Endothelial cell of umbilical vein (primary cell): ENCODE results near the gene FIS1. TPM values are rescaled to one million over a fixed set of nuclear protein-coding genes. Genes with fewer than 3 reads are reported as not detected.
A peak's percentile ranks its signal among the peaks of the same experiment; 100 is the strongest.

Experiments
- BruUV-seq: library from RNA; stranded (reverse); fragments of 400-500 nt; replicated peaks from 2 replicates; lab custom pipeline; 2021; lab: Mats Ljungman, UMichigan
- CTCF ChIA-PET: fragments of 300-600, 350-600 bp; sonication (Branson Sonifier 250); formaldehyde crosslinking; loops from one replicate; lab custom pipeline; 2021; ENCODE audit warnings: antibody characterized with exemption, inconsistent platforms; lab: Charles Lee
- POLR2A ChIA-PET: fragments of 300-600, 350-600 bp; sonication (Branson Sonifier 250); formaldehyde crosslinking; loops from one replicate; lab custom pipeline; 2021; ENCODE audit warnings: antibody characterized with exemption, inconsistent platforms; lab: Charles Lee
- DNase-seq: peaks from one replicate; pipeline ENCODE4 v3.0.0-alpha.2; 2011; ENCODE audit warnings: low read depth, low spot score
- FAIRE-seq: peaks from 2 replicates; lab custom pipeline; 2011; peaks lifted over from hg19 to GRCh38; lab: Jason Lieb, UNC
- H2AFZ ChIP-seq: 2 replicates; pipeline ENCODE4 v1.6.0; 2012; ENCODE audit warnings: low read depth, low read length, control low read depth, inconsistent platforms
- H3K27ac ChIP-seq: 2 replicates; pipeline ENCODE4 v1.5.1; 2011; ENCODE audit warnings: low read depth, mild to moderate bottlenecking, control low read depth, low read length, moderate library complexity; ENCODE audit not compliant: insufficient read depth
- H3K27me3 ChIP-seq, 2 experiments: 2 replicates each; pipeline versions ENCODE4 v1.6.0 to v1.6.1; 2011; ENCODE audit warnings: low read length in 2 of 2, mixed read lengths in 1 of 2; ENCODE audit not compliant: control insufficient read depth in 2 of 2, insufficient read depth in 2 of 2
- H3K36me3 ChIP-seq, 2 experiments: 2 replicates in 1 of 2; 3 replicates in 1 of 2; pipeline ENCODE4 v1.5.1; 2011; ENCODE audit warnings: low read length in 2 of 2, mild to moderate bottlenecking in 1 of 2, moderate library complexity in 1 of 2; ENCODE audit not compliant: control insufficient read depth in 2 of 2, insufficient read depth in 2 of 2; ENCODE audit errors: extremely low read depth in 1 of 2
- H3K4me1 ChIP-seq: 3 replicates; pipeline ENCODE4 v1.5.1; 2011; ENCODE audit warnings: mild to moderate bottlenecking, low read length; ENCODE audit not compliant: control insufficient read depth, insufficient read depth; ENCODE audit errors: extremely low read depth
- H3K4me2 ChIP-seq: 2 replicates; pipeline ENCODE4 v1.6.1; 2011; ENCODE audit warnings: low read length, control low read depth, mixed read lengths; ENCODE audit not compliant: insufficient read depth
- H3K4me3 ChIP-seq, 3 experiments: fragments of 200-600 bp in 1 of 3; sonication (generic), shearing (Covaris generic) in 1 of 3; replicated peaks in 1 of 3; 2 replicates each; pipeline ENCODE4 v1.5.1; 2011 to 2016; ENCODE audit warnings: control low read depth in 3 of 3, low read length in 3 of 3, mild to moderate bottlenecking in 2 of 3, inconsistent platforms in 1 of 3, low read depth in 1 of 3, moderate library complexity in 1 of 3; ENCODE audit not compliant: insufficient read depth in 1 of 3
- H3K79me2 ChIP-seq: 2 replicates; pipeline ENCODE4 v1.6.0; 2012; ENCODE audit warnings: low read length, inconsistent platforms; ENCODE audit not compliant: control insufficient read depth, insufficient read depth
- H3K9ac ChIP-seq: replicated peaks from 2 replicates; pipeline ENCODE3; 2011; ENCODE audit warnings: low read length, control low read depth; ENCODE audit not compliant: insufficient read depth; ENCODE audit errors: extremely low read depth
- H3K9me1 ChIP-seq: replicated peaks from 3 replicates; pipeline ENCODE4 v1.6.0; 2011; ENCODE audit warnings: mild to moderate bottlenecking, low read length; ENCODE audit not compliant: control insufficient read depth, insufficient read depth; ENCODE audit errors: extremely low read depth
- H3K9me3 ChIP-seq: replicated peaks from 2 replicates; pipeline ENCODE4 v1.5.1; 2012; ENCODE audit warnings: low read length, inconsistent platforms; ENCODE audit not compliant: control insufficient read depth, insufficient read depth
- H4K20me1 ChIP-seq: replicated peaks from 2 replicates; pipeline ENCODE3; 2011; ENCODE audit warnings: mild to moderate bottlenecking, low read length; ENCODE audit not compliant: control insufficient read depth, insufficient read depth; ENCODE audit errors: extremely low read depth
- CTCF ChIP-seq, 2 donors: IDR thresholded peaks; 1 replicate in 1 of 2; 2 replicates in 1 of 2; pipeline ENCODE4 v1.5.1; 2011; ENCODE audit warnings: low read length in 2 of 2, mild to moderate bottlenecking in 2 of 2, moderate library complexity in 2 of 2, control low read depth in 1 of 2, inconsistent platforms in 1 of 2, low read depth in 1 of 2; ENCODE audit not compliant: insufficient read depth in 1 of 2; ENCODE audit errors: extremely low read depth in 1 of 2
- EZH2 ChIP-seq: IDR thresholded peaks from 2 replicates; pipeline ENCODE4 v1.6.1; 2012; ENCODE audit warnings: borderline replicate concordance, low read depth, mild to moderate bottlenecking, moderate library complexity, low read length, inconsistent platforms; ENCODE audit not compliant: severe bottlenecking
- FOS ChIP-seq: IDR thresholded peaks from 2 replicates; pipeline ENCODE4 v1.6.1; 2011; ENCODE audit warnings: mild to moderate bottlenecking, low read length, moderate library complexity, borderline replicate concordance; ENCODE audit not compliant: insufficient read depth
- GATA2 ChIP-seq: IDR thresholded peaks from 2 replicates; pipeline ENCODE4 v1.7.0; 2011; ENCODE audit warnings: low read depth, mild to moderate bottlenecking, moderate library complexity, mixed read lengths, low read length; ENCODE audit not compliant: insufficient read length, insufficient read depth
- JUN ChIP-seq: IDR thresholded peaks from 2 replicates; pipeline ENCODE4 v1.6.1; 2011; ENCODE audit warnings: borderline replicate concordance, low read depth; ENCODE audit not compliant: insufficient read length, insufficient read depth
- MAX ChIP-seq: IDR thresholded peaks from 2 replicates; pipeline ENCODE4 v1.6.1; 2011; ENCODE audit not compliant: insufficient read depth, insufficient read length
- MYC ChIP-seq: IDR thresholded peaks from one replicate; pipeline ENCODE4 v1.6.1; 2011; ENCODE audit warnings: mild to moderate bottlenecking, low read depth, low read length
- POLR2A ChIP-seq: IDR thresholded peaks from 2 replicates; pipeline ENCODE4 v1.6.1; 2012; ENCODE audit warnings: low read depth, mild to moderate bottlenecking, control low read depth, low read length
- POLR2AphosphoS5 ChIP-seq: IDR thresholded peaks from 2 replicates; pipeline ENCODE4 v1.6.1; 2012; ENCODE audit warnings: low read depth, mild to moderate bottlenecking, control low read depth, low read length, moderate library complexity; ENCODE audit not compliant: insufficient read depth
- dilution Hi-C: fragments of 300-500 bp; cut with MboI; formaldehyde crosslinking; loops from one replicate; pipeline ENCODE4 v1.15.0; 2019; ENCODE audit warnings: low sequenced_read_pairs; ENCODE audit not compliant: extremely low pct_ligation_motif_present
- intact Hi-C: fragments of 100-400 bp; cut with micrococcal nuclease; formaldehyde crosslinking; loops from one replicate; pipeline ENCODE4 v1.10.0; 2022
- polyA plus RNA-seq, 4 experiments: library from polyadenylated mRNA; depleted of rRNA in 3 of 4; stranded (reverse) in 3 of 4; unstranded in 1 of 4; fragments of >200 nt; gene quantifications; 2 replicates each; pipeline versions ENCODE4 v1.2.1 to v1.2.3, GENCODE V29; 2011 to 2012; ENCODE audit warnings: missing spikeins in 1 of 4
- total RNA-seq: library from RNA; stranded (reverse); gene quantifications from 2 replicates; pipeline ENCODE4 v1.2.3, GENCODE V29; 2021

The FIS1 gene
- total and polyA plus RNA-seq, 2 donors (not counting 3 experiments of a cell fraction or from before 2014, with no cell fraction given) = 132 to 330 TPM

- DNase-seq (peak; percentile 51), FAIRE-seq (peak; percentile 68)
- peak within 1 kb of the TSS; percentile 6 for H3K9ac ChIP-seq
- TF ChIP-seq EZH2 = no peak
- no peak for TF ChIP-seq MAX
- no peak for TF ChIP-seq GATA2
- TF ChIP-seq POLR2AphosphoS5 = no peak
- no peak for TF ChIP-seq JUN
- TF ChIP-seq FOS = no peak
- TF ChIP-seq MYC = no peak
- TF ChIP-seq POLR2A = no peak
- no peak for TF ChIP-seq CTCF (IDR thresholded peaks at IDR 0.05; ENCODE audit: extremely low read depth in 1 of 2, insufficient read depth in 1 of 2, low read depth in 1 of 2, low read length in 2 of 2)
- no TSS peak for BruUV-seq
- ChIA-PET CTCF (interaction anchor here (1.1 to 3.5 kb wide), 8 partner anchors 9 to 343 kb away, joined by 3 to 23 read pairs (median 9); partner anchors contain the start of genes PLOD3 and ZNHIT1), POLR2A (interaction anchor here (0.6 to 1.1 kb wide), 2 partner anchors 9 to 546 kb away, joined by 3 to 4 read pairs; no protein-coding TSS in a partner anchor)
- H3K27ac ChIP-seq = peak within 1 kb of the TSS; percentile 36
- no peak within 1 kb of the TSS for H3K4me3 ChIP-seq
- no peak within 1 kb of the TSS for H3K4me2 ChIP-seq
- H3K9me1 ChIP-seq = no peaks in the 10 kb centered on the region
- H2AFZ ChIP-seq = no peak within 1 kb of the TSS
- no peaks in the 10 kb centered on the region for H3K9me3 ChIP-seq
- H4K20me1 ChIP-seq = no peaks in the 10 kb centered on the region
- H3K36me3 ChIP-seq = peaks cover 0 to 16% of the 10 kb centered on the region in 2 experiments
- H3K4me1 ChIP-seq = peaks cover 27% of the 10 kb centered on the region
- intact Hi-C loops (loop anchor here (5.0 kb wide), 1 partner anchor 45 kb away; no protein-coding TSS in a partner anchor), dilution Hi-C loops (no loop called here)
- H3K79me2 ChIP-seq = peaks cover 5% of the 10 kb centered on the region
- no peaks in the 10 kb centered on the region for H3K27me3 ChIP-seq
Observed at GRCh38 chr7:101237206-101238067, 7.4 kb downstream of the FIS1 start, which contains the start of gene CLDN15. Gene CLDN15 (minus strand): TSS chr7:101237802. CDS start chr7:101237581, 221 bp downstream.
